ENCODE data around the gene LMNB1.
"Not testable (repeated sequence)": the region's sequence is repeated elsewhere in the genome, so short reads cannot be mapped to it uniquely, and the experiment has no call there.

LMNB1 gene

GRCh38 chr5:126788409-126788808, 11.5 kb downstream of the LMNB1 start:
- not testable (repeated sequence) for H3K4me1 ChIP-seq (ENCODE audit: control insufficient read depth, low read depth, low read length); H3K27ac ChIP-seq (ENCODE audit: low read length); H3K27me3 ChIP-seq (ENCODE audit: control insufficient read depth, insufficient read depth, low read length); H3K9ac ChIP-seq (ENCODE audit: low read length); H3K4me3 ChIP-seq (ENCODE audit: low read length); H3K36me3 ChIP-seq (ENCODE audit: control insufficient read depth, low read depth, low read length); H3K9me3 ChIP-seq (ENCODE audit: control insufficient read depth, low read depth, low read length)

GRCh38 chr5:126793097-126793496, 16.2 kb downstream of the LMNB1 start:
- Histone ChIP-seq H3K36me3 (ENCODE audit: control insufficient read depth, low read depth, low read length) (peaks cover under 1% of the 10 kb centered on the region), H3K9me3 (ENCODE audit: control insufficient read depth, low read depth, low read length) (no peaks in the 10 kb centered on the region), H3K4me3 (ENCODE audit: low read length) (no peak overlapping the region), H3K27me3 (ENCODE audit: control insufficient read depth, insufficient read depth, low read length) (no peaks in the 10 kb centered on the region), H3K9ac (ENCODE audit: low read length) (no peak overlapping the region), H3K4me1 (ENCODE audit: control insufficient read depth, low read depth, low read length) (peaks cover under 1% of the 10 kb centered on the region), H3K27ac (ENCODE audit: low read length) (no peak overlapping the region)

- not testable (repeated sequence) for H3K36me3 ChIP-seq (ENCODE audit: control insufficient read depth, low read depth, low read length); H3K9ac ChIP-seq (ENCODE audit: low read length); H3K27me3 ChIP-seq (ENCODE audit: control insufficient read depth, insufficient read depth, low read length); H3K4me3 ChIP-seq (ENCODE audit: low read length); H3K27ac ChIP-seq (ENCODE audit: low read length); H3K4me1 ChIP-seq (ENCODE audit: control insufficient read depth, low read depth, low read length); H3K9me3 ChIP-seq (ENCODE audit: control insufficient read depth, low read depth, low read length)
Measured at GRCh38 chr5:126793648-126794047, 16.7 kb downstream of the LMNB1 start.

- no peak overlapping the region for H3K27ac ChIP-seq (ENCODE audit: low read length)
- H3K9me3 ChIP-seq (ENCODE audit: control insufficient read depth, low read depth, low read length) = no peaks in the 10 kb centered on the region
- H3K36me3 ChIP-seq (ENCODE audit: control insufficient read depth, low read depth, low read length) = no peaks in the 10 kb centered on the region
- no peak overlapping the region for H3K4me3 ChIP-seq (ENCODE audit: low read length)
- no peaks in the 10 kb centered on the region for H3K4me1 ChIP-seq (ENCODE audit: control insufficient read depth, low read depth, low read length)
- H3K9ac ChIP-seq (ENCODE audit: low read length) = no peak overlapping the region
- no peaks in the 10 kb centered on the region for H3K27me3 ChIP-seq (ENCODE audit: control insufficient read depth, insufficient read depth, low read length)
Measured at GRCh38 chr5:126794157-126794828, 17.4 kb downstream of the LMNB1 start.

- Histone ChIP-seq H3K36me3 (ENCODE audit: control insufficient read depth, low read depth, low read length) (peaks cover 6% of the 10 kb centered on the region), H3K4me1 (ENCODE audit: control insufficient read depth, low read depth, low read length) (no peaks in the 10 kb centered on the region)
Measured at GRCh38 chr5:126799780-126800179, 22.8 kb downstream of the LMNB1 start.

GRCh38 chr5:126801174-126801991, 24.4 kb downstream of the LMNB1 start:
- no peak overlapping the region for H3K4me3 ChIP-seq (ENCODE audit: low read length)

More at GRCh38 chr5:126799780-126800179, 22.8 kb downstream of the LMNB1 start:
- no peak overlapping the region for H3K9ac ChIP-seq (ENCODE audit: low read length)
- no peaks in the 10 kb centered on the region for H3K27me3 ChIP-seq (ENCODE audit: control insufficient read depth, insufficient read depth, low read length)
- H3K27ac ChIP-seq (ENCODE audit: low read length) = no peak overlapping the region
- H3K9me3 ChIP-seq (ENCODE audit: control insufficient read depth, low read depth, low read length) = no peaks in the 10 kb centered on the region
- H3K4me3 ChIP-seq (ENCODE audit: low read length) = no peak overlapping the region

GRCh38 chr5:126801992-126802294, 25.0 kb downstream of the LMNB1 start:
- Histone ChIP-seq H3K27me3 (ENCODE audit: control insufficient read depth, insufficient read depth, low read length) (no peaks in the 10 kb centered on the region), H3K36me3 (ENCODE audit: control insufficient read depth, low read depth, low read length) (peaks cover 27% of the 10 kb centered on the region), H3K4me1 (ENCODE audit: control insufficient read depth, low read depth, low read length) (no peaks in the 10 kb centered on the region)

More at GRCh38 chr5:126801174-126801991, 24.4 kb downstream of the LMNB1 start:
- H3K27me3 ChIP-seq (ENCODE audit: control insufficient read depth, insufficient read depth, low read length) = no peaks in the 10 kb centered on the region
- no peak overlapping the region for H3K9ac ChIP-seq (ENCODE audit: low read length)
- no peaks in the 10 kb centered on the region for H3K9me3 ChIP-seq (ENCODE audit: control insufficient read depth, low read depth, low read length)
- H3K36me3 ChIP-seq (ENCODE audit: control insufficient read depth, low read depth, low read length) = peaks cover 21% of the 10 kb centered on the region
- H3K27ac ChIP-seq (ENCODE audit: low read length) = no peak overlapping the region
- H3K4me1 ChIP-seq (ENCODE audit: control insufficient read depth, low read depth, low read length) = no peaks in the 10 kb centered on the region

GRCh38 chr5:126805063-126805462, 28.1 kb downstream of the LMNB1 start:
- Histone ChIP-seq H3K9ac (ENCODE audit: low read length) (no peak overlapping the region), H3K9me3 (ENCODE audit: control insufficient read depth, low read depth, low read length) (no peaks in the 10 kb centered on the region), H3K36me3 (ENCODE audit: control insufficient read depth, low read depth, low read length) (peaks cover 50% of the 10 kb centered on the region), H3K4me3 (ENCODE audit: low read length) (no peak overlapping the region), H3K4me1 (ENCODE audit: control insufficient read depth, low read depth, low read length) (no peaks in the 10 kb centered on the region), H3K27me3 (ENCODE audit: control insufficient read depth, insufficient read depth, low read length) (no peaks in the 10 kb centered on the region), H3K27ac (ENCODE audit: low read length) (no peak overlapping the region)

More at GRCh38 chr5:126801992-126802294, 25.0 kb downstream of the LMNB1 start:
- Histone ChIP-seq H3K4me3 (ENCODE audit: low read length) (no peak overlapping the region), H3K9me3 (ENCODE audit: control insufficient read depth, low read depth, low read length) (no peaks in the 10 kb centered on the region), H3K27ac (ENCODE audit: low read length) (no peak overlapping the region), H3K9ac (ENCODE audit: low read length) (no peak overlapping the region)

- H3K27me3 ChIP-seq (ENCODE audit: control insufficient read depth, insufficient read depth, low read length) = no peaks in the 10 kb centered on the region
- H3K4me1 ChIP-seq (ENCODE audit: control insufficient read depth, low read depth, low read length) = no peaks in the 10 kb centered on the region
- H3K9ac ChIP-seq (ENCODE audit: low read length) = no peak overlapping the region
- no peak overlapping the region for H3K4me3 ChIP-seq (ENCODE audit: low read length)
- H3K9me3 ChIP-seq (ENCODE audit: control insufficient read depth, low read depth, low read length) = no peaks in the 10 kb centered on the region
- H3K27ac ChIP-seq (ENCODE audit: low read length) = no peak overlapping the region
- peaks cover 83% of the 10 kb centered on the region for H3K36me3 ChIP-seq (ENCODE audit: control insufficient read depth, low read depth, low read length)
Measured at GRCh38 chr5:126808521-126808988, 31.6 kb downstream of the LMNB1 start.

GRCh38 chr5:126809916-126810315, 33.0 kb downstream of the LMNB1 start:
- no peaks in the 10 kb centered on the region for H3K27me3 ChIP-seq (ENCODE audit: control insufficient read depth, insufficient read depth, low read length)
- H3K9me3 ChIP-seq (ENCODE audit: control insufficient read depth, low read depth, low read length) = no peaks in the 10 kb centered on the region
- H3K36me3 ChIP-seq (ENCODE audit: control insufficient read depth, low read depth, low read length) = peaks cover 88% of the 10 kb centered on the region
- H3K4me1 ChIP-seq (ENCODE audit: control insufficient read depth, low read depth, low read length) = no peaks in the 10 kb centered on the region
- no peak overlapping the region for H3K9ac ChIP-seq (ENCODE audit: low read length)
- no peak overlapping the region for H3K27ac ChIP-seq (ENCODE audit: low read length)
- no peak overlapping the region for H3K4me3 ChIP-seq (ENCODE audit: low read length)

GRCh38 chr5:126810596-126811380, 33.9 kb downstream of the LMNB1 start:
- Histone ChIP-seq H3K27ac (ENCODE audit: low read length) (no peak overlapping the region), H3K27me3 (ENCODE audit: control insufficient read depth, insufficient read depth, low read length) (no peaks in the 10 kb centered on the region), H3K36me3 (ENCODE audit: control insufficient read depth, low read depth, low read length) (peaks cover 89% of the 10 kb centered on the region), H3K9me3 (ENCODE audit: control insufficient read depth, low read depth, low read length) (no peaks in the 10 kb centered on the region), H3K4me1 (ENCODE audit: control insufficient read depth, low read depth, low read length) (no peaks in the 10 kb centered on the region), H3K4me3 (ENCODE audit: low read length) (no peak overlapping the region), H3K9ac (ENCODE audit: low read length) (no peak overlapping the region)
